ENCODE data around the gene TANC1.

Gene TANC1

DNA sequence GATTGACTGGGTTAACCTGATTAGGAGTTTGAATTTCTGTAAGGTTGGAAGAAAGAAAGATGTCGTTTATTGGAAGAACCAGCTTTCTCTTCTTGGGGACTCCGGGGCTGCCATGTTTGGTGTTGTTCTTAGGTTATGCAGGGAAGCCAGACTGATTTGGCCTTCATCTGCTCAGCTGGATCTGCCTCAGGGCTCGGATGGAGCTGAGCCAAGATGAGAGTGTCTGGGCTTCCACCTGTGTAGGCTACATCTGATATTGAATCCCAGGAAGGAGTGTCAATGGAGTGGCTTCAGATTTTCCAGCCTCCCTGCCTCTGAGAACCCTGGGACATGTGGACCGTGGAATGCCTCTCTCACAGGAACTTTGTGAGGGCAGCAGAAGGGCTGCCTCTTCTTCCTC, 192.0 kb downstream of the TANC1 start:
- DNase-seq (ENCODE audit: low read depth in 2 of 2) = no peak

GRCh38 chr2:159160954-159161353, 192.5 kb downstream of the TANC1 start:
- no peak for DNase-seq (ENCODE audit: low read depth in 2 of 2)

- no peak for DNase-seq (ENCODE audit: low read depth in 2 of 2)
Observed at GRCh38 chr2:159163930-159164329, 195.5 kb downstream of the TANC1 start.

- no peak for DNase-seq (ENCODE audit: low read depth in 2 of 2)
Observed at GRCh38 chr2:159164457-159164911, 196.0 kb downstream of the TANC1 start.

DNA sequence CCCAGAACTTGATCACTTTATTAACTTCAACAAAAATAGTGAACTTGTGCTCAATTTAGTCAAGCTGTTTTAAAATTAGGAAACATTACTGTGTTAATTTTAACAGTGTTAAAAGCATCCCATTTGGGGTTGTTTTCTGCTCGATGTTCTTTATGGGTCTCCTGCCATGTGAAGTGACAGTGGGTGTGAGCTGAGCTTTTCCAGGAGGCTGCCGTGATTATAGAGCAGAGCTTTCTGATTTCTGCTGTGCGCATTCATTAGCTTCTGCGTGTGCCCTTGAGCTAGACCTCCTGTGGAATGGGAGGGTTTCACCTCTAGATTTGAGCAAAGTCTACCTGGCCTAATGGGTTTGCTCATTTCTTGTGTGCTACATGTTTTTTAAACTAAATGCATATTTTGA, 196.6 kb downstream of the TANC1 start:
- no peak for DNase-seq (ENCODE audit: low read depth in 2 of 2)

GRCh38 chr2:159168707-159169106, 200.3 kb downstream of the TANC1 start:
- DNase-seq (ENCODE audit: low read depth in 2 of 2) = no peak

DNA sequence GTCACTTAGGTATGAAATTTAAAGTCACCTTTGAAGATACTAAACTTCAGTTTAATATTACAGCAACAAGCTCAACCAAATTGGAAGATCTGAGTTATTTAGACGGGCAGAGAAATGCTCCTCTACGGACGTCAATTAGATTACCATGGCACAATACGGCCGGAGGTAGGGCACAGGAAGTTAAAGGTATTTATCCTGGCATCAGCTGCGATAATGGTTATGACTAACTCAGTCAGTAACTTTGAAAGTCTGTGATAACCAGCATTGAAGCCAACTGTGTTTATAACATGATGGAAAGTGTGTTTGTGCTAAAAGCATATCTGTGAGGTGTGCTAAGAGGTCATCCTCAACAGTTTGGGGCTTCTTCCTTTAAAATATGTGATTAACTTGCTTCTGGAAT, 200.7 kb downstream of the TANC1 start:
- DNase-seq (ENCODE audit: low read depth in 2 of 2) = no peak

GRCh38 chr2:159172403-159172802, 204.0 kb downstream of the TANC1 start:
- DNase-seq (ENCODE audit: low read depth in 2 of 2) = no peak

DNA sequence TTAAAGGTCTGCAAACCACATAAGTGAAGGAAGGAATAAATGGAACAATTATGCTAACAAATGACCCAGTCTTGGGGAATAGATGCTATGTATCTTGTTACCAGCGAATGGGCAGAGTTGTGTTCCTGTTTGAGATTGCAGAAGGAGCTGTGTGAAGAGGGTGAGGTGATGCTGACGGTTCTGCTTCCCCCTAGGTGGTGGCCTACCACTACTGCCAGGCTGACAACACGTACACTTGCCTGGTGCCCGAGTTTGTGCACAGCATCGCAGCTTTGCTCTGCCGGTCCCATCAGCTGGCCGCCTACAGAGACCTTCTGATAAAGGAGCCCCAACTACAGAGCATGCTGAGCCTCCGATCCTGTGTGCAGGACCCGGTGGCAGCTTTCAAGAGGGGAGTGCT, 206.3 kb downstream of the TANC1 start:
- no peak for DNase-seq (ENCODE audit: low read depth in 2 of 2)

DNA sequence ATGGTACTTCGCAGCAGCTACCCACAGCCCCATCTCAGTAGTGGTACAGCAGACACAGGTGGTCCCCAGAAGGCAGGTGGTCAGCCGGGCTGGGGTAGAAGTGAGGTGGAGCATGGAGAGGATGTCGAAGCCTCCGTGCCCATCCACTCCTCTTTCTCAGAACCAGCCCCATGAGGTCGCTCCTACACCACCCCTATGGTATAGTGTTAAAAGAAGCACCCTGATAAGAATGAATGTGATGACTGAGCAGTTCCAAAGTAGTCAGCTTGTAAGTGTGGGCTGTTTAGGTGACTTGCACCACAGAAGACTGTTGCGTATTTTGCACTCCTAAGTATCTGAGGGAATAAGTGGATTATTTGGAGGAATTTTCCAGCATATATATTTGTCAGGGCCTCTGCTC, 206.7 kb downstream of the TANC1 start:
- no peak for DNase-seq (ENCODE audit: low read depth in 2 of 2)

GRCh38 chr2:159175927-159176326, 207.5 kb downstream of the TANC1 start:
- DNase-seq (ENCODE audit: low read depth in 2 of 2) = no peak

DNA sequence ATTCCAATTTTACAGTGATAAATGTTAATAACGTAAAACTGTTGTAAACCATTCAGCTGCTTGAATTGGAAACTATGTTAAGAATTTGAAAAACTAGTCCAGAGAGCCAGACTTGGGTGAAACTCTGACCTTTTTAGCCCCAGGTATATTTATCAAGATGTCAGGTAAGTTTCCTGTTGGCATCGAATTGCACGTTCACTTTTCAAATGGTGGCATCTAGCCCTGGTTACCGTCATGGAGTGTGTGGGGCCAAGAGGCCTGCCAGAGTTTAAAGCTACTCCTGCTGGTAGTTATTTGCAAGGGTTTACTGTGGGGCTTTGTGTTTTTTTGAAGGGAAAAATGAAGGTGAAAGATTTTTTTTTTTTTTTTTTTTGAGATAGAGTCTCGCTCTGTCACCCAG, 208.1 kb downstream of the TANC1 start:
- DNase-seq (ENCODE audit: low read depth in 2 of 2) = no peak

- DNase-seq (ENCODE audit: low read depth in 2 of 2) = no peak
Observed at GRCh38 chr2:159177357-159177756, 208.9 kb downstream of the TANC1 start.

DNA sequence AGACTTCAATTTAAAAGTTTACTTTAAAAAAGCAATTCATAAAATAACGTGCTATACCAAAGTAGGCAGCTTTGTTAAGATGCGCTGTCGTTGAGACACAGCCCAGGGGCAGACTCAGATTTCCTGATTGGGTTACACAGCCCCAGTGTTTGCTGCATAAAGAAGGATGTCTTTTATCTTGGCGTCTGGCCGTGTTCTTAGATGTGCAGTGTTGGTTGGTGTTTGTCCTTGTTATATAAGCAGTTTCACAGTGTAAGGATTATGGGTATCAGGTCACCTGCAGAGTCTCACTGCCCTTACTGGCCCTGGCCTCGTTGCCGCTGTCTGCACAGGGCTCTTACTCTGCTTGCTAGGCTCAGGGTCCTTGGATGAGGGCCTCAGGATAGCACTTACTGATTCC, 209.5 kb downstream of the TANC1 start:
- DNase-seq (ENCODE audit: low read depth in 2 of 2) = no peak

DNA sequence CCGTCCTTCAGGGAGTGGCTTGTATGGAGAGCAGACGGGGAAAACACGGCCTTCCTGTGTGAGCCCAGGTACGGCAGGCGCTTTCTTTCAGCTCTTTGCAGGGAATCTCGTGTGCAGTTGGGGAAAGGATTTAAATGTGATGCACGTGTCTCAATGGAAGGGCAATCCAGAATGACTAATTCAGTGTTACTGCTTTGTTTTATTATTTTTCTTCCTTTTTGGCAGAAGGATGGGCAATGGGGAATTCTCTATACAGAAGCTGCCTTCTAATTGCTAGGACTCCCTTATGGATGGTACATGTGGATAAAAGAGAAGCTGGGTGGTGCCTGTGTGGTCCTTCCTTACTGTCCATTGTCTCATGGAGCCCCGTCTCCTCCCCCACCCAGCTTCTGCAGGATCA, 210.7 kb downstream of the TANC1 start:
- DNase-seq (ENCODE audit: low read depth in 2 of 2) = no peak

DNA sequence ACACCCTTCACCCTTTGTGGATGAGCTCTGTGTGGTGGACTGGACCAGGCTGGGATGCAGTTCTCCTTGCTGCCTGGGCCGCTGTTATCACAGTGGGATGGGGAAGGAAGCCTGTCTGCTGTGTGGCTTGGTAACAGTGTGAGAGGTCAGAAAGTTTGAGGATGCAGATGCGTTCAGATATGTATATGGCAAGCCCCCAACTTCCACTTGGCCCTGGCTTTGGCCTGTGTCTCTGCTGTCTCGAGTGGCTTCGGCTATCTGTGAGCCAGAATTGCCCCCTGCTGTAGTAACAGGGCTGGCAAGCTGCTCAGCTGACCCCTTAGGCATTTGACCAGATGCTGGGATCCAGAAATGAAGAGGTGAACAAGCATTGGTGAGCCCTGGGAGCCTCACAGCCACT, 211.3 kb downstream of the TANC1 start:
- DNase-seq (ENCODE audit: low read depth in 2 of 2) = no peak

DNA sequence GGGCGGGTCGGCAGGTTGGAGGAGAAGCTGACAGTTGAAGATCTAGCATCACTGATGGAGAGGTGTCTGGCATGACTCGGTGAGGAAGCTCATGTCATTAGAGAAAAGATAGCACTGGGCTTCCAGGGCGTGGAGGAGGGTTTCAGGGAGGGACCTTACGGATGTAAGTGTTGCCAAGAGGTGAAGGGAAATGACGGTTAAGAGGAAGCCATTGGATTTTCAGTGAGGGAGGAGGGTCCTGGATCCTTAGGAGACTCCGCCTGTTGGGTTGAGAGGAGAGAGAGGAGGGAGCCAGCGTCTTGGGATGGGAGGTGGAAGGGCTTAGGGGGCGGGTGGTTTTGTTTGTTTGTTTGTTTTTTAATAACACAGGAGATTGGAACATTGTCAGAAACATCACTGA, 214.9 kb downstream of the TANC1 start:
- DNase-seq (ENCODE audit: low read depth in 2 of 2) = no peak

DNA sequence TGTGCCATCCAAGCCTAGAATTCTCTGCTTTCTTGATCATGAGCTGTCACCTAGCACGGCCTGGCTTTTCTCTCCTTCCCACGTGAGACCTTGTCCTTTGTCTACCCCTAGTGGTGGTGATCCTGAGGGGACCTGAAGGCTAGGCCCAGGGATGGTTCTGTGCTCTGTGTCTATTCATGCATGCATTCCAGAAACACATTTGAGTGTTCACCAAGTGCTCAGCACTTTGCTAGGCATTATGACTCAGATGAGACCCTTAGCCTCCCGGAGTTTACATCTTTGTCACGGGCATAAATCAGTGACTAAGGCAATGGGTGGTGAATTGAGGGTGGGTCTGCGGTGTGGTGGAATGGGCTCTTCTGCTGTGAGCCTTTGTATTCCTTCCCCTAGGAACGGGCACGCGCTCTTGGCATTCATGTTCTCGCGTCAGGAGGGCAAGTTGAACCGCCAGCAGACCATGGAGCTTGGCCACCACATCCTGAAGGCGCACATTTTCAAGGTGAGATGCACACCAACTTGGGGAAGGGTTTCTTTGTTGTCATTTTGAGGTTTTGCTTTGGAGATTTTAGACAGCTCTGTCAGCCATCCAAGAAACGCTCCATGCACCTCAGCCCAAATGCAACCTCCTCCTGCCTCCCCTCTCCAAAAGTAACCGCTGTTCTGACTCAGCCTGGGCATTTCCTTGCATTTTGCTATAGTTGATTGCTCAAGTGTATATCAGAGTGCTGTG, 217.1 kb downstream of the TANC1 start:
- no peak for DNase-seq (ENCODE audit: low read depth in 2 of 2)

DNA sequence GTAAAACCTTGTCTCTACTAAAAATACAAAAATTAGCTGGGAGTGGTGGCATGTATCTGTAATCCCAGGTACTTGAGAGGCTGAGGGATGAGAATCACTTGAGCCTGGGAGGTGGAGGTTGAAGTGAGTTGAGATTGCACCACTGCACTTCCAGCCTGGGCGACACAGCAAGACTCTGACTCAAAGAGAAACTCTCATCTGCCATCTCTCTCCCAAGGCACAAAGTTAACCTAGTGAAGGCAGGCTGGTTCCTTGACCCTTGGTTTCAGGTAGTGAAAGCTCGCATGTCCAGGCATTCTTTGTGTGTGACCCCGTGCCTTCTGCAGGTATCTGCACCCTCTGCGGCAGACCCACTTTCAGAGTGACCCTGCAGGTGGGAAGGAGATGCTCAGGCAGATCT, 218.0 kb downstream of the TANC1 start:
- no peak for DNase-seq (ENCODE audit: low read depth in 2 of 2)

DNA sequence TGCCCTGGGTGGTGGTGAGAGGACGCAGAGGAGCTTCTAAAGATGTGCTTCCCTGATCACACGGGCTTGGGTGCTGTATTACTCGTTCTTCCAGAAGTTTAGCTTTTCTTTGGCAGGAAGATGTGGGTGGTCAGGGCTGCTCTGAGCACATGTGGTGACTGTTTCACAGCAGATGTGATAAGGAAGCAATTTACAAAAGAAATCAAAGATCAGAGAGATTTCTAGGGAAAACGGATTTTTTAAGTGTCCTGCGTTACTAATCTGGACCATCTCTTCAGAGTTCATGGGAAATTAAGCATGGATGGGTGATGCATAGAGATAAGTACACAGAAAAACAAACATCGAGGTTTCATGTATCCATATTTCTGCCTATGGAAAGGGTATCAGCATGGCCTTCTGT, 218.7 kb downstream of the TANC1 start:
- no peak for DNase-seq (ENCODE audit: low read depth in 2 of 2)

- no peak for DNase-seq (ENCODE audit: low read depth in 2 of 2)
Observed at GRCh38 chr2:159188449-159188848, 220.0 kb downstream of the TANC1 start.

- DNase-seq (ENCODE audit: low read depth in 2 of 2) = no peak
Observed at GRCh38 chr2:159192371-159192918, 224.0 kb downstream of the TANC1 start.

- no peak for DNase-seq (ENCODE audit: low read depth in 2 of 2)
Observed at GRCh38 chr2:159193791-159194190, 225.4 kb downstream of the TANC1 start.

GRCh38 chr2:159194241-159194640, 225.8 kb downstream of the TANC1 start:
- DNase-seq (ENCODE audit: low read depth in 2 of 2) = no peak
